WTC11 (cell line): ENCODE data around the gene KRTAP5-3.

Source experiments
- CREB1 ChIP-seq: sonication (generic); formaldehyde crosslinking; IDR thresholded peaks from 2 replicates; pipeline ENCODE4 v1.8.0; 2023; ENCODE audit warnings: mild to moderate bottlenecking, missing genetic modification reagents
- CTCF ChIP-seq: fragments of 200-600 bp; IDR thresholded peaks from 2 replicates; pipeline ENCODE4 v1.8.0; 2022; ENCODE audit warnings: antibody characterized with exemption
- E2F1 ChIP-seq: sonication (generic); formaldehyde crosslinking; IDR thresholded peaks from 2 replicates; pipeline ENCODE4 v1.8.0; 2022; ENCODE audit warnings: mild to moderate bottlenecking, missing genetic modification reagents
- MAX ChIP-seq: sonication (generic); formaldehyde crosslinking; IDR thresholded peaks from 2 replicates; pipeline ENCODE4 v1.8.0; 2022; ENCODE audit warnings: mild to moderate bottlenecking, missing genetic modification reagents
- NR1H2 ChIP-seq: sonication (generic); formaldehyde crosslinking; IDR thresholded peaks from 2 replicates; pipeline ENCODE4 v1.9.0; 2021; ENCODE audit warnings: mild to moderate bottlenecking, moderate library complexity, missing genetic modification reagents
- OVOL2 ChIP-seq: fragments of 250-450 bp; sonication (Bioruptor Pico); IDR thresholded peaks from 2 replicates; pipeline ENCODE4 v1.9.0; 2021; ENCODE audit warnings: mild to moderate bottlenecking, borderline replicate concordance
- SP1 ChIP-seq: sonication (generic); formaldehyde crosslinking; conservative IDR thresholded peaks from 2 replicates; pipeline ENCODE4 v1.8.1; 2022; ENCODE audit warnings: missing genetic modification reagents
- ZNF138 ChIP-seq: sonication (generic); formaldehyde crosslinking; conservative IDR thresholded peaks from 2 replicates; pipeline ENCODE4 v1.8.1; 2022; ENCODE audit warnings: mild to moderate bottlenecking, moderate library complexity, missing genetic modification reagents
- ZNF512 ChIP-seq: sonication (generic); formaldehyde crosslinking; IDR thresholded peaks from 2 replicates; pipeline ENCODE4 v1.8.1; 2022; ENCODE audit warnings: missing genetic modification reagents, borderline replicate concordance

GRCh38 chr11:1564535-1565172 is 43.6 kb downstream of the KRTAP5-3 start:
- TF ChIP-seq CTCF, result no peak
- TF ChIP-seq SP1, result no peak
- no peak for TF ChIP-seq MAX
- no peak for TF ChIP-seq ZNF512 (CRISPR knock-in tag)
- TF ChIP-seq NR1H2 (CRISPR knock-in tag), result no peak
- no peak for TF ChIP-seq OVOL2 (CRISPR knock-in tag)
- TF ChIP-seq ZNF138 (CRISPR knock-in tag), result no peak
- TF ChIP-seq CREB1 (CRISPR knock-in tag), result no peak
- TF ChIP-seq E2F1 (CRISPR knock-in tag), result no peak
